GM18517 (cell line): ENCODE results near the gene ZNF343.
A peak's percentile ranks its signal among the peaks of the same experiment; 100 is the strongest.

Experiments
- ATAC-seq: cut with Tn5 transposase; IDR thresholded peaks from one replicate; pipeline ENCODE4 v1.9.1; 2021; ENCODE audit warnings: mild to moderate bottlenecking, moderate library complexity; ENCODE audit not compliant: unreplicated experiment

ZNF343 gene

GRCh38 chr20:2475850-2476741 lies 32.6 kb downstream of the ZNF343 start:
- ATAC-seq, result no peak

- ATAC-seq, result no peak
Observed at GRCh38 chr20:2473516-2473915, 35.2 kb downstream of the ZNF343 start.

- ATAC-seq, result peak; percentile 97
Observed at GRCh38 chr20:2470423-2471193, 38.1 kb downstream of the ZNF343 start, which contains the start of gene SNRPB. Gene SNRPB, minus strand, starts transcription at chr20:2470789. Its CDS starts 99 bp downstream, at chr20:2470690.

- no peak for ATAC-seq
Observed at GRCh38 chr20:2469991-2470422, 38.7 kb downstream of the ZNF343 start.

GRCh38 chr20:2468581-2469407 lies 39.9 kb downstream of the ZNF343 start:
- ATAC-seq, result no peak

- no peak for ATAC-seq
Observed at GRCh38 chr20:2467412-2467811, 41.3 kb downstream of the ZNF343 start.

GRCh38 chr20:2465100-2465499 lies 43.6 kb downstream of the ZNF343 start:
- no peak for ATAC-seq

- no peak for ATAC-seq
Observed at GRCh38 chr20:2463616-2464365, 44.9 kb downstream of the ZNF343 start.

- ATAC-seq, result no peak
Observed at GRCh38 chr20:2462484-2462883, 46.2 kb downstream of the ZNF343 start.

- no peak for ATAC-seq
Observed at GRCh38 chr20:2460752-2461424, 47.8 kb downstream of the ZNF343 start.

GRCh38 chr20:2459981-2460751 lies 48.5 kb downstream of the ZNF343 start:
- no peak for ATAC-seq

GRCh38 chr20:2458919-2459499 lies 49.7 kb downstream of the ZNF343 start:
- ATAC-seq, result no peak

- no peak for ATAC-seq
Observed at GRCh38 chr20:2455771-2456497, 52.8 kb downstream of the ZNF343 start.

GRCh38 chr20:2453792-2454191 lies 54.9 kb downstream of the ZNF343 start:
- no peak for ATAC-seq

- no peak for ATAC-seq
Observed at GRCh38 chr20:2451939-2452732, 56.6 kb downstream of the ZNF343 start.

- no peak for ATAC-seq
Observed at GRCh38 chr20:2451422-2451821, 57.3 kb downstream of the ZNF343 start.

GRCh38 chr20:2449386-2449785 lies 59.3 kb downstream of the ZNF343 start:
- no peak for ATAC-seq
